A549 (cell line): ENCODE data around the gene PDZD7. TPM values are rescaled to one million over a fixed set of nuclear protein-coding genes. Genes with fewer than 3 reads are reported as not detected.

Experiments used
- ATAC-seq, 2 experiments: fragments of 200-7000 bp in 1 of 2; fragments of >200 bp in 1 of 2; cut with Nextera tagmentation in 1 of 2; cut with Tn5 transposase in 1 of 2; 3 replicates each; pipeline versions ENCODE4 v1.8.0 to v1.9.1; 2018 to 2020; ENCODE audit warnings: mild to moderate bottlenecking in 1 of 2, moderate library complexity in 1 of 2
- CTCF ChIA-PET: fragments of 300-600 bp; sonication (Branson Sonifier 250); formaldehyde crosslinking; extraction: SDS; loops from one replicate; lab custom pipeline; 2021; ENCODE audit warnings: antibody characterized with exemption, inconsistent platforms; lab: Yijun Ruan, JAX
- POLR2A ChIA-PET: fragments of 350-600 bp; formaldehyde crosslinking; extraction: SDS; loops from one replicate; lab custom pipeline; 2021; ENCODE audit warnings: antibody characterized with exemption, inconsistent platforms; lab: Yijun Ruan, JAX
- DNase-seq, 2 experiments: peaks; one replicate each; pipeline versions ENCODE4 v3.0.0 to v3.0.0-alpha.2; 2011 to 2016; ENCODE audit warnings: low read depth in 1 of 2, low spot score in 1 of 2
- FAIRE-seq: peaks from 2 replicates; lab custom pipeline; 2011; peaks lifted over from hg19 to GRCh38; lab: Jason Lieb, UNC
- H3K27ac ChIP-seq, 2 experiments: fragments of >200 bp; sonication (Bioruptor Twin); formaldehyde crosslinking; 3 replicates each; pipeline ENCODE4 v1.5.1; 2016 to 2017
- H3K4me1 ChIP-seq: fragments of >200 bp; sonication (Bioruptor Twin); formaldehyde crosslinking; 3 replicates; pipeline ENCODE4 v1.6.1; 2016
- H3K4me2 ChIP-seq: fragments of >200 bp; sonication (Bioruptor Twin); formaldehyde crosslinking; 3 replicates; pipeline ENCODE4 v1.6.1; 2016
- H3K4me3 ChIP-seq: fragments of >200 bp; sonication (Bioruptor Twin); formaldehyde crosslinking; 3 replicates; pipeline ENCODE4 v1.5.1; 2016
- H3K9me3 ChIP-seq: fragments of >200 bp; sonication (Bioruptor Twin); formaldehyde crosslinking; 3 replicates; pipeline ENCODE4 v1.6.1; 2016
- BCL3 ChIP-seq: fragments of >200 bp; sonication (Bioruptor Twin); formaldehyde crosslinking; IDR thresholded peaks from 3 replicates; pipeline ENCODE4 v1.6.1; 2016
- CBX2 ChIP-seq: fragments of 200-600 bp; sonication (generic); IDR thresholded peaks from 2 replicates; pipeline ENCODE4 v1.6.1; 2016; ENCODE audit warnings: low read depth, mild to moderate bottlenecking, borderline replicate concordance
- CHD4 ChIP-seq: fragments of 200-600 bp; sonication (generic); IDR thresholded peaks from 2 replicates; pipeline ENCODE4 v1.6.1; 2016; ENCODE audit warnings: antibody characterized with exemption, mild to moderate bottlenecking, borderline replicate concordance
- CTCF ChIP-seq: fragments of >200 bp; sonication (Bioruptor Twin); formaldehyde crosslinking; IDR thresholded peaks from 3 replicates; pipeline ENCODE4 v1.5.1; 2016
- EHF ChIP-seq: fragments of 250-450 bp; sonication (Bioruptor Pico); IDR thresholded peaks from 2 replicates; pipeline ENCODE4 v1.5.0; 2020; ENCODE audit warnings: mild to moderate bottlenecking
- EP300 ChIP-seq, 2 experiments: fragments of >200 bp; sonication (Bioruptor Twin); formaldehyde crosslinking; IDR thresholded peaks; 2 replicates in 1 of 2; 3 replicates in 1 of 2; pipeline ENCODE4 v1.6.1; 2016 to 2017
- FOSL2 ChIP-seq, 2 experiments: fragments of 450-650 bp in 1 of 2; fragments of >200 bp in 1 of 2; sonication (Bioruptor Twin) in 1 of 2; formaldehyde crosslinking; IDR thresholded peaks; 2 replicates each; pipeline versions ENCODE4 v1.5.0 to v1.6.1; 2016 to 2020; ENCODE audit warnings: mild to moderate bottlenecking in 1 of 2, moderate library complexity in 1 of 2
- HDAC2 ChIP-seq: fragments of 200-600 bp; sonication (generic); IDR thresholded peaks from 2 replicates; pipeline ENCODE4 v1.6.1; 2016
- HOXB5 ChIP-seq: fragments of 250-450 bp; sonication (Bioruptor Pico); IDR thresholded peaks from 2 replicates; pipeline ENCODE4 v1.5.0; 2020; ENCODE audit warnings: mild to moderate bottlenecking, moderate library complexity
- JUN ChIP-seq, 2 experiments: fragments of >200 bp; sonication (Bioruptor Twin); formaldehyde crosslinking; IDR thresholded peaks; 2 replicates in 1 of 2; 3 replicates in 1 of 2; pipeline ENCODE4 v1.6.1; 2016 to 2017
- KDM1A ChIP-seq: fragments of 200-600 bp; sonication (generic); IDR thresholded peaks from 2 replicates; pipeline ENCODE4 v1.6.1; 2016; ENCODE audit warnings: low read depth, mild to moderate bottlenecking
- MAX ChIP-seq: IDR thresholded peaks from 2 replicates; pipeline ENCODE4 v1.6.1; 2012
- MYC ChIP-seq: IDR thresholded peaks from 2 replicates; pipeline ENCODE4 v1.6.1; 2012; ENCODE audit warnings: mild to moderate bottlenecking, inconsistent platforms, low read length, improper control_type of control experiment, borderline replicate concordance
- RAD21 ChIP-seq, 2 experiments: fragments of >200 bp in 1 of 2; sonication (Bioruptor Twin) in 1 of 2; formaldehyde crosslinking in 1 of 2; IDR thresholded peaks in 1 of 2; conservative IDR thresholded peaks in 1 of 2; 2 replicates in 1 of 2; 3 replicates in 1 of 2; pipeline ENCODE4 v1.6.1; 2012 to 2018; ENCODE audit warnings: inconsistent platforms in 1 of 2
- RARB ChIP-seq: fragments of 250-450 bp; sonication (Bioruptor Pico); IDR thresholded peaks from 2 replicates; pipeline ENCODE4 v1.8.0; 2021; ENCODE audit warnings: mild to moderate bottlenecking, moderate library complexity
- RCOR1 ChIP-seq: fragments of 150-350 bp; IDR thresholded peaks from 2 replicates; pipeline ENCODE4 v1.6.1; 2014; ENCODE audit warnings: antibody characterized with exemption, low read length, low read depth
- SMC3 ChIP-seq: fragments of >200 bp; sonication (Bioruptor Twin); formaldehyde crosslinking; IDR thresholded peaks from 3 replicates; pipeline ENCODE4 v1.6.1; 2018; ENCODE audit warnings: inconsistent platforms
- USF2 ChIP-seq: fragments of 450-650 bp; IDR thresholded peaks from 2 replicates; pipeline ENCODE4 v1.6.1; 2014; ENCODE audit warnings: antibody characterized with exemption
- ZC3H11A ChIP-seq: fragments of 450-650 bp; IDR thresholded peaks from 2 replicates; pipeline ENCODE4 v1.6.1; 2014; ENCODE audit warnings: antibody characterized with exemption, mild to moderate bottlenecking
- ZSCAN20 ChIP-seq: fragments of 250-450 bp; sonication (Bioruptor Pico); IDR thresholded peaks from 2 replicates; pipeline ENCODE4 v1.8.0; 2022; ENCODE audit warnings: mild to moderate bottlenecking, moderate library complexity
- WGBS: methylation state at CpG from one replicate; pipeline ENCODE4 v1.1.6; 2017; ENCODE audit errors: missing lambda C conversion rate; 5-methylcytosine and 5-hydroxymethylcytosine counted together
- polyA plus RNA-seq, 4 experiments: library from polyadenylated mRNA; depleted of rRNA in 3 of 4; stranded (reverse); fragments of >200 nt; fragmentation: RNase III in 1 of 4; extraction: RNeasy Plus Mini Kit Qiagen cat#74134 plus additional on column Dnase treatment in 1 of 4; gene quantifications; 2 replicates in 3 of 4; 3 replicates in 1 of 4; pipeline ENCODE4 v1.2.3, GENCODE V29; 2011 to 2017

The PDZD7 gene
- polyA plus RNA-seq, 2 of the 4 experiments (the other 2 are of a cell fraction) = 0.21 to 0.56 TPM

- POLR2A ChIA-PET = interaction anchor here (1.0 kb wide), 1 partner anchor 46 kb away, joined by 3 read pairs; no protein-coding TSS in a partner anchor
- Histone ChIP-seq H3K4me3 (no peak overlapping the region), H3K9me3 (no peaks in the 10 kb centered on the region), H3K27ac (peak overlapping the region; percentile 15 to 70; a peak in 5 of 6 replicates), H3K4me2 (peak overlapping the region; percentile 51), H3K4me1 (peaks cover 32% of the 10 kb centered on the region)
- WGBS = 21% methylated on average over 13 of the region's 14 CpGs
- CTCF ChIA-PET = interaction anchor here (1.2 to 11.4 kb wide), 7 partner anchors 10 to 44 kb away, joined by 4 to 608 read pairs (median 24); partner anchors contain the start of genes LZTS2, MRPL43, PDZD7 and SFXN3
- FAIRE-seq = peak; percentile 98
- TF ChIP-seq ZC3H11A (no peak), RAD21 (conservative IDR thresholded peaks at IDR 0.05 in 1 of 2, IDR thresholded peaks at IDR 0.05 in 1 of 2) (peak; percentile 54 to 67), MAX (peak; percentile 81), HDAC2 (peak; percentile 56; the same call in 1 of the 2 replicates), EHF (CRISPR knock-in tag) (no peak), ZSCAN20 (no peak), CHD4 (peak; percentile 51; the same call in 1 of the 2 replicates), CTCF (peak; percentile 95), CBX2 (no peak), SMC3 (peak; percentile 68), USF2 (no peak), RARB (CRISPR knock-in tag) (no peak), MYC (peak; percentile 41; the same call in 1 of the 2 replicates), EP300 (IDR thresholded peaks at IDR 0.05) (no peak), KDM1A (peak; percentile 86), HOXB5 (CRISPR knock-in tag) (no peak), RCOR1 (no peak), BCL3 (no peak), FOSL2 (IDR thresholded peaks at IDR 0.05) (no peak), FOSL2 (CRISPR knock-in tag; IDR thresholded peaks at IDR 0.05) (peak; percentile 80; the same call in 1 of the 2 replicates), JUN (IDR thresholded peaks at IDR 0.05) (peak in 1 of 2 experiments; percentile 33; a peak in 1 of 5 replicates)
- DNase-seq = peak; percentile 94 to 97
- peak; percentile 78 to 90 for ATAC-seq
Observed at GRCh38 chr10:101012525-101013364, 18.2 kb downstream of the PDZD7 start.
